Activated effector memory CD4-positive, alpha-beta T cell treated with anti-CD3 and anti-CD28 coated beads, Interleukin-2, amount 50 U/mL, for 16 hours (primary cell): ENCODE data around the gene DMKN.

ENCODE experiments used
- DNase-seq: peaks from one replicate; pipeline ENCODE4 v3.0.0-alpha.2; 2020

DMKN gene

GRCh38 chr19:35522745-35523327, 9.4 kb upstream of the DMKN start:
- DNase-seq: no peak

- DNase-seq: no peak
Measured at GRCh38 chr19:35521124-35521743, 7.8 kb upstream of the DMKN start.

- DNase-seq: no peak
Measured at GRCh38 chr19:35519291-35519690, 5.8 kb upstream of the DMKN start.

GRCh38 chr19:35518313-35518712, 4.9 kb upstream of the DMKN start:
- no peak for DNase-seq

GRCh38 chr19:35517342-35517741, 3.9 kb upstream of the DMKN start:
- no peak for DNase-seq

GRCh38 chr19:35516310-35516709, 2.9 kb upstream of the DMKN start:
- no peak for DNase-seq

- no peak for DNase-seq
Measured at GRCh38 chr19:35514282-35514809, 897 bp upstream of the DMKN start.

GRCh38 chr19:35512831-35513627, 420 bp downstream of the DMKN start:
- no peak for DNase-seq

- DNase-seq: no peak
Measured at GRCh38 chr19:35511337-35511736, 2.1 kb downstream of the DMKN start.

GRCh38 chr19:35510626-35510964, 2.9 kb downstream of the DMKN start:
- no peak for DNase-seq

GRCh38 chr19:35509861-35510625, 3.4 kb downstream of the DMKN start:
- peak; percentile 90 for DNase-seq

- DNase-seq: peak; percentile 75
Measured at GRCh38 chr19:35509018-35509652, 4.3 kb downstream of the DMKN start.

GRCh38 chr19:35508129-35508528, 5.3 kb downstream of the DMKN start:
- no peak for DNase-seq

GRCh38 chr19:35507561-35507960, 5.9 kb downstream of the DMKN start:
- no peak for DNase-seq

GRCh38 chr19:35506011-35506410, 7.4 kb downstream of the DMKN start:
- DNase-seq: no peak

- DNase-seq: no peak
Measured at GRCh38 chr19:35502751-35503150, 10.7 kb downstream of the DMKN start.

- DNase-seq: no peak
Measured at GRCh38 chr19:35501684-35502083, 11.8 kb downstream of the DMKN start.

GRCh38 chr19:35500611-35501010, 12.8 kb downstream of the DMKN start:
- DNase-seq: no peak

GRCh38 chr19:35498984-35499527, 14.4 kb downstream of the DMKN start:
- no peak for DNase-seq

- DNase-seq: no peak
Measured at GRCh38 chr19:35498220-35498619, 15.2 kb downstream of the DMKN start.

- no peak for DNase-seq
Measured at GRCh38 chr19:35497406-35497805, 16.0 kb downstream of the DMKN start.
